Type B pancreatic cell (in vitro differentiated cells): ENCODE data around the gene ZBTB12. TPM values are rescaled to one million over a fixed set of nuclear protein-coding genes. Genes with fewer than 3 reads are reported as not detected.

Experiments used
- DNase-seq: peaks from one replicate; pipeline ENCODE4 v3.0.0; 2021; ENCODE audit warnings: mixed read lengths; ENCODE audit not compliant: unreplicated experiment; ENCODE audit errors: extremely low spot score
- H3K27ac Mint-ChIP-seq: 2 replicates; pipeline ENCODE4 v1.8.0; 2021; ENCODE audit warnings: mild to moderate bottlenecking, mixed read lengths
- H3K27me3 Mint-ChIP-seq: 2 replicates; pipeline ENCODE4 v1.8.0; 2021; ENCODE audit warnings: mixed read lengths
- H3K36me3 Mint-ChIP-seq: 2 replicates; pipeline ENCODE4 v1.8.0; 2021; ENCODE audit warnings: mixed read lengths
- H3K4me1 Mint-ChIP-seq: one replicate; pipeline ENCODE4 v1.8.0; 2021; ENCODE audit warnings: mixed read lengths; ENCODE audit not compliant: unreplicated experiment
- H3K4me3 Mint-ChIP-seq: 2 replicates; pipeline ENCODE4 v1.8.0; 2021; ENCODE audit warnings: mild to moderate bottlenecking, mixed read lengths
- H3K9me3 Mint-ChIP-seq: 2 replicates; pipeline ENCODE4 v1.8.0; 2021; ENCODE audit warnings: mixed read lengths
- CTCF ChIP-seq: fragments of 200-600 bp; sonication (generic); conservative IDR thresholded peaks from 2 replicates; pipeline ENCODE4 v1.5.0; 2021; ENCODE audit warnings: antibody characterized with exemption, mild to moderate bottlenecking
- total RNA-seq: library from RNA; stranded (reverse); gene quantifications from 2 replicates; pipeline ENCODE4 v1.2.1, GENCODE V29; 2021; ENCODE audit warnings: low replicate concordance

The ZBTB12 gene
- total RNA-seq, 1 donor from 2014 or later: 37.7 TPM

- DNase-seq: no peak
- no peak for TF ChIP-seq CTCF
- H3K9me3 Mint-ChIP-seq: no peaks in the 10 kb centered on the region
- no peaks in the 10 kb centered on the region for H3K36me3 Mint-ChIP-seq
- no peak overlapping the region for H3K27ac Mint-ChIP-seq
- H3K4me1 Mint-ChIP-seq: peaks cover 21% of the 10 kb centered on the region
- no peaks in the 10 kb centered on the region for H3K27me3 Mint-ChIP-seq
- H3K4me3 Mint-ChIP-seq: peak overlapping the region; percentile 78
Observed at GRCh38 chr6:31901415-31901952, 402 bp downstream of the ZBTB12 start.

GRCh38 chr6:31900917-31901414, 920 bp downstream of the ZBTB12 start:
- Mint-ChIP-seq H3K36me3 (no peaks in the 10 kb centered on the region), H3K27ac (peak overlapping the region; percentile 55), H3K27me3 (no peaks in the 10 kb centered on the region), H3K4me3 (peak overlapping the region; percentile 78), H3K9me3 (no peaks in the 10 kb centered on the region), H3K4me1 (peaks cover 16% of the 10 kb centered on the region)
- TF ChIP-seq CTCF: no peak
- DNase-seq: no peak

GRCh38 chr6:31899882-31900722, 1.8 kb downstream of the ZBTB12 start:
- Mint-ChIP-seq H3K27ac (peak overlapping the region; percentile 92), H3K4me3 (peak overlapping the region; percentile 85), H3K27me3 (no peaks in the 10 kb centered on the region), H3K36me3 (no peaks in the 10 kb centered on the region), H3K9me3 (no peaks in the 10 kb centered on the region), H3K4me1 (peaks cover 16% of the 10 kb centered on the region)
- no peak for DNase-seq
- TF ChIP-seq CTCF: no peak

- Mint-ChIP-seq H3K27me3 (no peaks in the 10 kb centered on the region), H3K4me1 (peaks cover 16% of the 10 kb centered on the region), H3K27ac (peak overlapping the region; percentile 92), H3K4me3 (peak overlapping the region; percentile 85), H3K9me3 (no peaks in the 10 kb centered on the region), H3K36me3 (no peaks in the 10 kb centered on the region)
- TF ChIP-seq CTCF: no peak
- DNase-seq: no peak
Observed at GRCh38 chr6:31899215-31899614, 2.7 kb downstream of the ZBTB12 start.

GRCh38 chr6:31898383-31899011, 3.4 kb downstream of the ZBTB12 start:
- Mint-ChIP-seq H3K4me3 (peak overlapping the region; percentile 95), H3K27me3 (no peaks in the 10 kb centered on the region), H3K9me3 (no peaks in the 10 kb centered on the region), H3K4me1 (peaks cover 16% of the 10 kb centered on the region), H3K36me3 (peaks cover 1% of the 10 kb centered on the region), H3K27ac (peak overlapping the region; percentile 92)
- no peak for DNase-seq
- TF ChIP-seq CTCF: no peak
